Measurements from ENCODE around the gene PCDHB7.
"Not testable (repeated sequence)": the region's sequence is repeated elsewhere in the genome, so short reads cannot be mapped to it uniquely, and the experiment has no call there.

PCDHB7 gene

DNA sequence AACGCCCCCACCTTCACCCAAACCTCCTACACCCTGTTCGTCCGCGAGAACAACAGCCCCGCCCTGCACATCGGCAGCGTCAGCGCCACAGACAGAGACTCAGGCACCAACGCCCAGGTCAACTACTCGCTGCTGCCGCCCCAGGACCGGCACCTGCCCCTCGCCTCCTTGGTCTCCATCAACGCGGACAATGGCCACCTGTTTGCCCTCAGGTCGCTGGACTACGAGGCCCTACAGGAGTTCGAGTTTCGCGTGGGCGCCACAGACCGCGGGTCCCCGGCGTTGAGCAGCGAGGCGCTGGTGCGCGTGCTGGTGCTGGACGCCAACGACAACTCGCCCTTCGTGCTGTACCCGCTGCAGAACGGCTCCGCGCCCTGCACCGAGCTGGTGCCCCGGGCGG lies 52.4 kb downstream of the PCDHB7 start:
- not testable (repeated sequence) for DNase-seq (ENCODE audit: low read depth)

DNA sequence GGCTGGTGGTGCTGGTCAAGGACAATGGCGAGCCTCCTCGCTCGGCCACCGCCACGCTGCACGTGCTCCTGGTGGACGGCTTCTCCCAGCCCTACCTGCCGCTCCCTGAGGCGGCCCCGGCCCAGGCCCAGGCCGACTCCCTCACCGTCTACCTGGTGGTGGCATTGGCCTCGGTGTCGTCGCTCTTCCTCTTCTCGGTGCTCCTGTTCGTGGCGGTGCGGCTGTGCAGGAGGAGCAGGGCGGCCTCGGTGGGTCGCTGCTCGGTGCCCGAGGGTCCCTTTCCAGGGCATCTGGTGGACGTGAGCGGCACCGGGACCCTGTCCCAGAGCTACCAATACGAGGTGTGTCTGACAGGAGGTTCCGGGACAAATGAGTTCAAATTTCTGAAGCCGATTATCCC lies 53.0 kb downstream of the PCDHB7 start:
- DNase-seq (ENCODE audit: low read depth), result not testable (repeated sequence)

All from activated T-cell treated with anti-CD3 and anti-CD28 coated beads for 24 hours (primary cell).